Islet precursor cell (in vitro differentiated cells): ENCODE data around the gene FNBP1.
A peak's percentile ranks its signal among the peaks of the same experiment; 100 is the strongest.

Experiments used
- DNase-seq: peaks from one replicate; pipeline ENCODE4 v3.0.0-alpha.2; 2018

The FNBP1 gene

DNA sequence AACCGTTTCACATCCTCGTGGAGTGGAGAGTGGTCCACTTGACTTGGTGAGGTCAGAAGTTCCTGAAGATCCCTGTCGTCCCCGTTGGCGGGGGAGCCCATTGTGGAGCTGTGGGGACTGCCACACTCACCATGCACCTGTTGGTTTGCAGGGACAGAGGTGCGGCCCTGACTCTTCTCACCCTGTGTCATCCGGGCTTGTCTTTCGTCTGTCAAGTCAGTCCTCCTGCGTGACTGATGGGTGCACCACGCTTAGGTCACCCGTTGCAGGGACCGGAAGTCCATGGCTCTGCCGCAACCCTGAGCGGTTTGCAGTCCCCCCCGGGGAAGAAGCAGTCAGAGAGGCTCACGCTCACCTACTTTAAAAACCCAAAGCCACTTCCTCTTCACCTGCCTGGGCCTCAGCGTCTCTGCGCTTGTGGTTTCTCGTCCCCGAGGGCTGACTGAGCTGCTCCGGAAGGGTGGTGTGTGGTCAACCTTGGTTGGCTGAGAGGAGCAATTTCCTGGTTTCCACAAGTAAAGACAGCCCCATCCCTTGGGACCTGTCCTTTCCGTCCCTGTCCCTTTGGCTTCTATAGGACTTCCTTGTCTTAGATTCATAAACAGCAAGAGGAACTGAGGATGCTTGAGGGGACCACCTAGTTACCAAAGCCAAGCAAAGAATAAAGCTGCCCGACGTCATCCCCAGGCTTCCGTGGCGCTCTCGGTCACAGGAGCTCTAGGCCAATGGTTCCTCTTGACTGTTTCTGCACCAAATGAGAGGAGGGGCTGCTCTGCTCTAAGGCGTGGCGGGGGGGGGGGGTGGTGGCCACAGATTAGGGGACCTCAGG lies 154.5 kb downstream of the FNBP1 start:
- DNase-seq, result peak; percentile 62

DNA sequence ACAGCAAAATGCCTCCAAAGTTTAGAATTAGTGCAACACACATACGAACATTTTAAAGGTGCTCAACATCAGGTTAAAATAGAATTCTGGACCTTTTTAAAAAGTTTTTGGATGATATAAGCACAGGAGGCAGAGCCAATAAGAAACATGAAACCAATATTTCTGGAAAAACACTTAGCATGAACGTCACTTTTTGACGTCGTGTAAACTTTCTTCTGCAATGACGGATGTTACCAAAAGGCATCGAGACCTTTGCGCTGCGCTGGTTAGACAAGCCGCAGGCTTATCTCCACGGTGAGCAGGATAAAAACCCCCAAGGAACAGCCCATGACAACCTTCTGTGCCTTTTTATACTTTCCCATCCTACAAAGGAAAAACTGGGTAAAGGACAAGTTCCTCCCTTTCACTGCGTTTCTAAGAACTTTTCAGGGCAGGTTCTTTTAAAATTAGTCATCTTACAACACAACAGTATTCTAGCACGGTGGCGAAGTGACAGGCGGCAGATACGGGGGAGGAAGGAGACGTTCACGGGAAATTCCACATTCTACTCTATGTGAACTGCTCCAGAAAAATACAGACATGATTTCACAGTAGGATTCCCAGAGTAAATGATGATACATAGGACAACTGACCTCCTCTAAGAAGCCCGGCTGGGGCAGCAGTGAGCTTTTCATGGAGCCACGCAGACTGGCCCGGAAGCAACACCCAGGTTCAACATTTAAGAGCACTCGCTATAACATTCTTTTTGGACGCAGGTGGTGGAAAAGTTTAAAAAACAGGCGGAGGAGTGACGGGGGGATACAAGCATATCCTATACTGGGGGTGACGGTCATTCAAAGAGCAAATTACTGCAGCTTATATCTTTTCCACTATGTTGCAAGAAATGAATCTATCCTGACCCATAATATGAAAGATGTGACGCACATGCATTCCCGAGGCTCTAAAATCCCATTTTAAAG lies 155.4 kb downstream of the FNBP1 start:
- DNase-seq, result peak; percentile 57

DNA sequence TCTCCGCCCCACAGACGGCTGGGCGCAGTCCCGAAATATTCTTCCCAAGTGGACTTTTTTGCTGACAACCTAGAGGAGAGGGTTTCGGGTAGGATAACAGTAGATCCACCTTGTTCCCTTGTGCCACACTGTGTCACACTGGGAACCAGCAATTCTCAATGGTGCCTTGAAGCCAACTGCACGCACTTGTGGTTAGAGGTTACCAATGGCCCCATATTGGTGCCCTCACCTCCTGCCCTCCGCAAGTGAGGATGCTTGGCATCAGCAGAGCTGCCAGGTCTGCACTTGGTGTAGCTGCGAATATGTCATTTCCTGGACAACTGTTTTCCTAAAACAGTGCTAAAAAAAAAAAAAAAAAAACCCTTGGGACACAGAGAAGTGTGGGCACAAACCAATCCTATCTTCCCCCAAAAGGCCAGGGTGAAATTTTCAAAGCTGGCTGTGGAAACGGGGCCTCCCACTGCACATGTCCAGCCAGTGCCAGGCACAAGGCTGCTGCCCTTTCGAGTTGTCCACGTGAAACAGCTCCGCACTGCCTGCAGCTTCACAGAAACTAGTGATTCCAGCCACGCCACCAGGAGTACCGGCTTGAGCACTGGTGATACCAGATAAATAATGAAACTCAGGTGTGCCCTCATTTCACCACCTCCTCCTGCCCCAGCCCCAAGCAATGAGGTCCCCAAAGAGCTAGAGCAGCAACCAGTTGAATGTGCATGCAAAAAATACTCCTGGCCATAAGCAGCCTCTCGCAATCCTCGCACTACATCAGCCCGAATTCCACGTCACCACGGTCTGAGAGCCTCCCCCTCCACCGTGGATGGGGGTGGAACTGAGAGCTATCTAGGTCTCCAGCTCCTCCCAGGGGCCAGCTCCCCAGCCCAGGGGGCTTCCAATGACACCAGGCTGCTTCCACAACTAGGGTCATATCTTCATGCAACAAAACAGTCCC lies 156.5 kb downstream of the FNBP1 start:
- DNase-seq, result peak; percentile 55

GRCh38 chr9:129885670-129886106 lies 157.3 kb downstream of the FNBP1 start:
- peak; percentile 98 for DNase-seq

DNA sequence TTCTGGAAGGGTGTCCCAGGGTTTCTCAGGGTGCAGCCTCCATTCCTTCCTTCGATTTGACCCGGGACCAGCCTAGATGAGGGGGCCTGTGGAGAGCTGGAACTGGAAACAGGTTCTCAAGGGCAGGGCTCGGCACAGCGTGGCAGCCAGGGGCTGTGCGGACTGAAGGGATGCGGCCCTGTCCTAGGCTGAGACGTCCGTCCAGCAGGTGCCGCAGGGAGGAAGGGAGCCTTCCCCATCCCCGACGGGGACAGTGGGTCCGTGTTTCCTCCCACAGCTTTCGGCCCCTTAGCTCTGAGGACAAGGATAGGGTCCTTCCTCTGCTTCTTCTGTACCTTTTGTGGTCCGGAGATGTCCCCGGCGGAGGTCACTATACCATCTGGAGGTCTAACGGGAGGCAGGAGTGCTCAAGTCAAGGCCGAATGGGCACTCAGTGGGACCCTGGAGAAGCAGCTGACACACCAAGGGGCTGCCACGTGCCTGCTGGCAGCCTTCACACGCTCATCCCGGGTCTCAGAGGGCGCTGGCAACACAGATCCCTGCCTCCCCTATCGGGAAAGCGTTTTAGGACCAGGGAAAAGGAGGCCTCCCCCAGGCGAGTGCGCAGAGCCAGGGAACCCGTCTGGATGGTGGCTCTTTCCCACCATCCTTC lies 157.8 kb downstream of the FNBP1 start:
- DNase-seq, result no peak

DNA sequence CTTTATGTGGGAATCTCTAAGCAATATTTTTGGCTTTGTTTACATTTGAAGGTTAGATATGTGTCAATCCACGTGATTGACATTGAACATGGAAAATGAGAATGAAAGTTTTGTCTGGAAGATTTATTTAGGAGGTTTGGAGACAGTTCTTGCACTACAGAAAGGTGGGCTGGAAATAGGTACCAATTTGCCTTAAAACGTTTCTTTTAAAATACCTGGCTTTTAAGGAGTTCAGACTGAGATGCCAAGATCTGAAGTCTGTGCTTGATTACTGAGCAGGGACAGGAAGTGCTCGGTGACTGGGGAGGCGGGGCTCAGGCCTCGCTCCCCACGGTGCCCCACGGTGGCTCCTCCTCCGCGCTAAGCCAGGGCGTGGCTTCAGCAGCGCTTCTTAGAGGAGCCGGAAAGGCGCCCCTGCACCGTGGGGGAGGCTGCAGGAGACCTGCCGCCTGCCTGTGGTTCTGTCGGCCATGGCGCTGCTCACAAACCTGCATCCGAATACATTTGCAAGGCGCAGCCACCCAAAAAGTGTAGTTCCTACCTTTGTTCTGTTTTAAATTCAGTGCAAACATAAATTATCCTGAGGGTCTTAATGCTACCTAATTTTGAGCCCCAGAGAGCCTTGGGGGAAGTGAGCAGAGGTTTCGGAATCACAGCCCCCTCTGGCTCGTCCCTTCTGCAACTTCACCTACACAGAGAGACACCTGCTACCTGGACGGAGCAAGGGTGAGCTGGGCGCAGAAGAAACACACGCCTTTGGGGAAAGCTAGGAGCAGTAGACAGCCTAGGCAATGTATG lies 158.6 kb downstream of the FNBP1 start:
- peak; percentile 94 for DNase-seq

GRCh38 chr9:129881547-129882324 lies 161.3 kb downstream of the FNBP1 start:
- DNase-seq, result no peak

DNA sequence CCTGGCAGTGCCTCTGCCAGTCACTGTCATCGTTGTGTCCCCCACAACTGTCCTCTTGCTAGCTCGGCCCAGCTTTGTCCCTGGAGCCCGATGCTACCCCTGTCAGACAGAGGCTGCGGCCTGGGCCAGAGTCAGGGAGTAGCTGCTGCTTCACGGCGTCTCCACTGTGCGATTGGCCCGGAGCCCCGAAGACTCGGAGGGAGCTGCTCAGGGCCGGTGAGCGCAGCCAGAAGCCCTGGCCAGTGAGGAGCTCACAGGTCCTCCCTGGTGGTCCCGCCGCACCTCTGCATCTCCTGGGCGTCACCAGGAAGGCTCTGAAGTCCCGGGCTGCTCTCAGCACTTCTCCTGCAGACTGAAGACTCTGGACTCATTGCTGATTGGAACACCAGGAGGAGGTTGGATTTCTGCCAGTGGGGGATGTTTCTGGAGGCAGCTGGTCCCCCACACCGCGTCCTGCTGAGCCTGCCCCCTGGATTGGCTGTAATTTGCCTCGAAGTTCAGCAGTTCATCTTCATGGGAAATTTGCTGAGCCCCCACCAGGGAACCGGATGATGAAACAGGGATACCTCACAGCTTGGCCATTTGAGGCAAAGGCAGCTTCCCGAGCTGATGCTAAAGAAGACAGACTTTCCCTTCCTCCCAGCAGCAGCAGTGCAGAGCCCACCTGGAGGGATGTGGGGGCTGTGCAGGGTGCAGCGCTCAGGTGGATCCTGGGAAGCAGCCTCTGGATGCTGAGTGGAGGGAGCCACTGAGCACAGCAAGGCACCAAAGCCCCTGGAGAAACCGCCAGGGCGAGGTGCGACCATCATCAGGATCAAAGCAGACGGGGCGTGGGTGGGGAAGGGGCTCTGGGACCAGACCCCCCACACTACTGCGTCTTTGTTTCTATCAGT lies 162.1 kb downstream of the FNBP1 start:
- peak; percentile 56 for DNase-seq

DNA sequence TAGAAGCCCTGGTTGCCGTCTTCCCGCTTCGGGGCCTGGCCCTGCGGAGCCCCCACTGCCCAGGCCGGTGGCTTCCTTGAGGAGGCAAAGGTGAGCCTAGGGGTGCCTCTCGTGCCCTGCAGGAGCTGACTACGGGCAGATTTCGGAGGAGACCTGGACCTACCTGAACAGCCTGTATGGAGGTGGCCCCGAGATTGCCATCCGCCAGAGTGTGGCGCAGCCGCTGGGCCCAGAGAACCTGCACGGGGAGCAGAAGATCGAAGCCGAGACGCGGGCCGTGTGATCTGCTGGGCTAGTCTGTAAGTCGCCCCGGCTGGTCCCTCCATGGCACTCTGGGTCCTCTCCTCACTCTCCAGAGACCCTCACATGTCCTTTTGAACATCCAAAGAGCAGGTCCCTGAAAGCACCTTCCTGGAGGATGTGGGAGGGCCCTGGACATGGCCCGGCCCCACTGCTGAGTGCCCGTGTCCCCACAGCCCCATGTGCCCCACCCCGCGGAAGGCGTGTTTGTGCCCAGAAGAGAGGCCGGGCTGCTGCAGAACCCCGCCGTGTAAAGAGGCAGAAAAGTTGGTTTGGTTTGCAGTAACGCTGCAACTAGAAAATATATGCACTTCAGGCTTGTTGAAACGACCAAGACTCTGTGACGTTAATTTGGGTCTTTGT lies 162.9 kb downstream of the FNBP1 start:
- no peak for DNase-seq

DNA sequence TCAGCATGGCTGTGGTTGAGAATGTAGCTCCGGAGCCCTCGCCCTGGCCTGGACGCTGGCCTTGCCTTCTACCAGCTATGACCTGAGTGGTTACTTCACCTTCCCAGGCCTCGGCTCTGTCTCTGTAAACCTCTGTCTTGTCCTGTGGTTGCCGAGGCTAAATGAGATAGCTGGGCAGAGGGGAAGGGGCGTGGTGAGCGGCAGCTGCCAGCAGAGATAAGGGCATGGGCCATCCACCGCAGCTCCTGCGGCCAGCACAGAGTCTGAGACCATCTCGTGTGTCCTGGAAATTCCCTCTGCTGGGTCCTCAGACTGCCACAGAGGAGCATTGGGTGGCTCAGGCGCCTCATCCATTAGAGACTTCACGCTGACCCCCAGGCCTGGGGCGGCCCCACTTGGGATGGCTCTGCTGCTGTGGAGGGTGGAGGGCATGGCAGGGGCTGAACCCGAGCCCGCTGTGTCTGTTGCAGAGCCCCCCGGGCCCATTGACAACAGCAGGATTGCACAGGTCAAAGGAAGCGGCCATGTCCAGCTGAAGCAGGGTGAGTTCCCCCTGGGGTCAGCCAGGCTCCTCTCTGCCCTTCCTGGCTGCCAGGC lies 163.8 kb downstream of the FNBP1 start:
- no peak for DNase-seq

- DNase-seq, result no peak
Measured at GRCh38 chr9:129878291-129878690, 164.7 kb downstream of the FNBP1 start.

- no peak for DNase-seq
Measured at GRCh38 chr9:129876815-129877214, 166.2 kb downstream of the FNBP1 start.

DNA sequence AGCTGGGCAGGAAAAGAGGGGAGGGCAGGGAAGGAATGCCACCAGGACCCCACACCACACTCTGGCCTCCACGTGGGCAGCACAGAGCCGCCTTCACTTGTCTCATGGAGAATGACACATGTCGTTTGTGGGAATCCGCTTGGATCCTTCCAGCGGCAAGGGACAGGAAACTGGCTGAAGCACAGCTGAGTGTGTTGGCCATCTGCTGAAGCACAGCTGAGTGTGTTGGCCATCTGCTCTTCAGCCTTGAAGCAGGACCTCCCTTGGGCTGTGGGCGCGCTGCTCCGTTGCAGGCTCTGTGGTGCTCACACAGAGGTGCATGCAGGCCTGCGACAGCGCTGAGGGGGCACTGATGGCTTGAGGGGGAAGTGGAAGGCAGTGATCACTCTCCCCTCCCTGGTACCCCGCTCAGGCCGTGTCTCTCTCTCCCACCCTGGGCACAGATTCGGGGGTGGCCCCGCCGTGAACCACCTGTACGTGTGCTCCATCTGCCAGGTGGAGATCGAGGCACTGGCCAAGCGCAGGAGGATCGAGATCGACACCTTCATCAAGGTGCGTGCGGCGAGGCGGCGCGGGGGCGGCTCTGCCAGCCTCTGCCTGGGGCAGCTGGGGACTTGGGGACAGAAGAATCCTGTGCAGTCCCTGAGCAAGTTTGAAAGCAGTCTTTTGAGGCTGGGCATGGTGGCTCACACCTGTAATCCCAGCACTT lies 167.1 kb downstream of the FNBP1 start:
- no peak for DNase-seq

- peak; percentile 66 for DNase-seq
Measured at GRCh38 chr9:129875181-129875611, 167.8 kb downstream of the FNBP1 start.

GRCh38 chr9:129874261-129875101 lies 168.5 kb downstream of the FNBP1 start:
- DNase-seq, result no peak

GRCh38 chr9:129873563-129874190 lies 169.3 kb downstream of the FNBP1 start:
- DNase-seq, result no peak
